Activated CD8-positive, alpha-beta T cell treated with anti-CD3 and anti-CD28 coated beads for 36 hours (primary cell): ENCODE results near the gene CEP350. TPM values are rescaled to one million over a fixed set of nuclear protein-coding genes. Genes with fewer than 3 reads are reported as not detected.
A peak's percentile ranks its signal among the peaks of the same experiment; 100 is the strongest.

ENCODE experiments used
- ATAC-seq: fragments of 200-7000 bp; cut with Tn5 transposase; one replicate; pipeline ENCODE4 v1.10.0; 2021; ENCODE audit warnings: mild to moderate bottlenecking, moderate library complexity
- CTCF ChIA-PET: fragments of 350-600 bp; sonication (Branson Sonifier 250); formaldehyde crosslinking; loops from one replicate; lab custom pipeline; 2021; ENCODE audit warnings: antibody characterized with exemption; lab: Charles Lee
- POLR2A ChIA-PET: fragments of 350-600 bp; sonication (Branson Sonifier 250); formaldehyde crosslinking; loops from one replicate; lab custom pipeline; 2021; ENCODE audit warnings: antibody characterized with exemption; lab: Charles Lee
- DNase-seq: peaks from one replicate; pipeline ENCODE4 v3.0.0-alpha.2; 2020
- H3K27ac Mint-ChIP-seq: one replicate; pipeline ENCODE4 v1.8.0; 2021; ENCODE audit warnings: mild to moderate bottlenecking, mixed read lengths
- H3K27me3 Mint-ChIP-seq: one replicate; pipeline ENCODE4 v1.8.0; 2021; ENCODE audit warnings: mixed read lengths
- H3K36me3 Mint-ChIP-seq: one replicate; pipeline ENCODE4 v1.8.0; 2021; ENCODE audit warnings: low read depth, mixed read lengths
- H3K4me1 Mint-ChIP-seq: one replicate; pipeline ENCODE4 v1.8.0; 2021; ENCODE audit warnings: low read depth, mixed read lengths
- H3K4me3 Mint-ChIP-seq: one replicate; pipeline ENCODE4 v1.8.0; 2021; ENCODE audit warnings: mild to moderate bottlenecking, moderate library complexity, mixed read lengths
- H3K9me3 Mint-ChIP-seq: one replicate; pipeline ENCODE4 v1.8.0; 2021; ENCODE audit warnings: mixed read lengths
- intact Hi-C: fragments of 100-400 bp; cut with micrococcal nuclease; formaldehyde crosslinking; loops from one replicate; pipeline ENCODE4 v1.10.0; 2022
- total RNA-seq, 2 experiments: library from RNA; stranded (reverse); gene quantifications; one replicate each; pipeline ENCODE4 v1.2.3, GENCODE V29; 2021
- TF ChIP-seq, protein P1 (sequence below): fragments of 200-600 bp; IDR thresholded peaks from one replicate; pipeline ENCODE4 v1.8.0; 2022; ENCODE audit warnings: antibody characterized with exemption, mild to moderate bottlenecking

Gene CEP350
- total RNA-seq, 2 experiments from 2014 or later = 38.9 to 42.3 TPM

DNA sequence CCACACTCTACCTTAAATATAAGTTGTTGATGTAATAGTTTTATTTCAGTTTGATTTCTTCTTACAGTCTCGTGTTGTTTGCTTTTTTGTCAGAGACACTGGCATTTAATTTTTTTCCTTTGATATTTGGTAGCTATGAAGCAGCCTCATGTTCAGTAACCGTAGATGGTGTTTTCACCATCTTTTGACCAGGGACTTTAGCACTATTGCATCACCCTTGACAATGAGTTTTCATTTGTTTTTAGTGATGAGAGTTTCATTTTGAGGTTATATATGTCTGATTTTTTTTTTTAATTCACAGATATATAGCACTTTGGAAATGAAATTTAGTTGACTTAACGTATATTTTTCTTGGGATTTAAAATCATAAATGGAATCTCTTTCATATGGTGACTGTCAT is 36.2 kb downstream of the CEP350 start:
- Mint-ChIP-seq H3K27me3 (no peaks in the 10 kb centered on the region), H3K27ac (peak overlapping the region; percentile 64), H3K4me3 (no peak overlapping the region), H3K4me1 (peaks cover 16% of the 10 kb centered on the region), H3K36me3 (peaks cover 19% of the 10 kb centered on the region), H3K9me3 (no peaks in the 10 kb centered on the region)
- intact Hi-C loops = no loop called here
- TF ChIP-seq, protein P1, sequence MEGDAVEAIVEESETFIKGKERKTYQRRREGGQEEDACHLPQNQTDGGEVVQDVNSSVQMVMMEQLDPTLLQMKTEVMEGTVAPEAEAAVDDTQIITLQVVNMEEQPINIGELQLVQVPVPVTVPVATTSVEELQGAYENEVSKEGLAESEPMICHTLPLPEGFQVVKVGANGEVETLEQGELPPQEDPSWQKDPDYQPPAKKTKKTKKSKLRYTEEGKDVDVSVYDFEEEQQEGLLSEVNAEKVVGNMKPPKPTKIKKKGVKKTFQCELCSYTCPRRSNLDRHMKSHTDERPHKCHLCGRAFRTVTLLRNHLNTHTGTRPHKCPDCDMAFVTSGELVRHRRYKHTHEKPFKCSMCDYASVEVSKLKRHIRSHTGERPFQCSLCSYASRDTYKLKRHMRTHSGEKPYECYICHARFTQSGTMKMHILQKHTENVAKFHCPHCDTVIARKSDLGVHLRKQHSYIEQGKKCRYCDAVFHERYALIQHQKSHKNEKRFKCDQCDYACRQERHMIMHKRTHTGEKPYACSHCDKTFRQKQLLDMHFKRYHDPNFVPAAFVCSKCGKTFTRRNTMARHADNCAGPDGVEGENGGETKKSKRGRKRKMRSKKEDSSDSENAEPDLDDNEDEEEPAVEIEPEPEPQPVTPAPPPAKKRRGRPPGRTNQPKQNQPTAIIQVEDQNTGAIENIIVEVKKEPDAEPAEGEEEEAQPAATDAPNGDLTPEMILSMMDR = no peak
- DNase-seq (no peak), ATAC-seq (no peak)
- ChIA-PET POLR2A (interaction anchor here (1.1 kb wide), 1 partner anchor 29 kb away, joined by 4 read pairs; no protein-coding TSS in a partner anchor), CTCF (interaction anchor here (0.6 to 1.1 kb wide), 3 partner anchors 11 to 158 kb away, joined by 3 to 4 read pairs (median 3); no protein-coding TSS in a partner anchor)

DNA sequence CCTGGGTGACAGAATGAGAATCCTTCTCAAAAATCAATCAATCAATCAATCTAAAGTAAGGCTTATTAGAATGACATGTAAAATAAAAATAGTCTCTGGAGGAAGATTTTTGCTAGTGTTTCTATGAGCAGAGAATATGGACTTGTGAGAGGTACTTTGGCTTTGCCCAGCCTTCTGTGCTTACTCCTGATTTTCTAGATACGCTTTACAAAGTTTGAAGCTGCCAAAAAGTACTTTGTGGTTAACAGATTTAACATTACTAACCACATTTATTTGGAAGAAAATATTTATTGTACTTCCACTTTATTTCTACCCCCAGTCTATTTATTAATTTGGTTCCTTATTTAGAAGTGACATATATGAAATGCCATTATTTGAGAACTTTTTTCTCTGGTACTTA is 41.0 kb downstream of the CEP350 start:
- intact Hi-C loops = no loop called here
- ATAC-seq = no peak
- no peak for DNase-seq
- Mint-ChIP-seq H3K36me3 (peaks cover 32% of the 10 kb centered on the region), H3K4me1 (peaks cover 19% of the 10 kb centered on the region), H3K9me3 (no peaks in the 10 kb centered on the region), H3K27ac (no peak overlapping the region), H3K4me3 (no peak overlapping the region), H3K27me3 (no peaks in the 10 kb centered on the region)
- TF ChIP-seq, protein P1 = no peak
- ChIA-PET POLR2A (interaction anchor here (1.4 kb wide), 1 partner anchor 11 kb away, joined by 3 read pairs; no protein-coding TSS in a partner anchor), CTCF (interaction anchor here (1.0 kb wide), 1 partner anchor 172 kb away, joined by 3 read pairs; no protein-coding TSS in a partner anchor)

DNA sequence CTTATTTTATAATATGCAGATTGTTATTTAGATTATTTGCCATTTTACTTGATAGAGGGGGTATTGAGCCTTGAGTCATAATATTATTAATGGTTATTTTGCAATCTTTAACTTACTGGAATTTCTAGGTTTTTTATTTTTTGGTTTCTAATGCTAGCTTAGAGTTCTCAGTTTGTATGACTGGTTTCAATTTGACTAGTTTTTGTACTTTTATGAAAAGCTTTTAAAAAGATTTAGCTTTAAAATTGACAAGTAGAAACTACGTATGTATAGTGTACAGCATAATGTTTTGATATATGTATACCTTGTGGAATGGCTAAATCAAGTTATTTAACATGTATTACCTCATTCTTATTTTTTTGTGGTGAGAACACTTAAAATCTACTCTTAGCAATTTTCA is 41.5 kb downstream of the CEP350 start:
- Mint-ChIP-seq H3K36me3 (peaks cover 29% of the 10 kb centered on the region), H3K27me3 (no peaks in the 10 kb centered on the region), H3K9me3 (no peaks in the 10 kb centered on the region), H3K27ac (no peak overlapping the region), H3K4me1 (peaks cover 17% of the 10 kb centered on the region), H3K4me3 (no peak overlapping the region)
- ChIA-PET CTCF (interaction anchor here (1.0 kb wide), 1 partner anchor 172 kb away, joined by 3 read pairs; no protein-coding TSS in a partner anchor), POLR2A (interaction anchor here (0.6 to 1.4 kb wide), 2 partner anchors 11 to 19 kb away, joined by 3 read pairs; no protein-coding TSS in a partner anchor)
- ATAC-seq (no peak), DNase-seq (no peak)
- TF ChIP-seq, protein P1 = no peak
- intact Hi-C loops = no loop called here

DNA sequence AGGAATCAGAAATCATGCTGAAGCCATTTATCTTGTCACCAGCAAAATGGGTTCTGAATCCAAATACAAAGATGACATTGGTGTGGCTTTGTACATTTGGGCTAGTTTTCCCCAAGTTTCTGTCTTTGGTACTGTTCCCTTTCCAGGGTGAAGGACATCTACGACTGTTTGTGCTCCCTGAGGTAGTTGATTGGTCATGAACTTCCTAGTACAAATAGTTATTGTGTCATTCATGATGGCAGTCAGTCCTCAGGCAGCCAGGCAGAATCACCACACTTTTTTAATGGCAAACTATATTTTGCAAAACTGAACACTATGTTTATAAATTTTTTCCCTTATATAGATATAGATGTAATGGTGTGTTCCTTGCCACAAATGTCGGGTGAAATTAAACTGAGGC is 46.0 kb downstream of the CEP350 start:
- peaks cover 16% of the 10 kb centered on the region for H3K4me1 Mint-ChIP-seq
- TF ChIP-seq, protein P1 = no peak
- intact Hi-C loops = no loop called here
- peaks cover 21% of the 10 kb centered on the region for H3K36me3 Mint-ChIP-seq
- H3K27me3 Mint-ChIP-seq = no peaks in the 10 kb centered on the region
- ChIA-PET CTCF (no interaction called here), POLR2A (no interaction called here)
- H3K4me3 Mint-ChIP-seq = no peak overlapping the region
- ATAC-seq (no peak), DNase-seq (no peak)
- no peak overlapping the region for H3K27ac Mint-ChIP-seq
- no peaks in the 10 kb centered on the region for H3K9me3 Mint-ChIP-seq

DNA sequence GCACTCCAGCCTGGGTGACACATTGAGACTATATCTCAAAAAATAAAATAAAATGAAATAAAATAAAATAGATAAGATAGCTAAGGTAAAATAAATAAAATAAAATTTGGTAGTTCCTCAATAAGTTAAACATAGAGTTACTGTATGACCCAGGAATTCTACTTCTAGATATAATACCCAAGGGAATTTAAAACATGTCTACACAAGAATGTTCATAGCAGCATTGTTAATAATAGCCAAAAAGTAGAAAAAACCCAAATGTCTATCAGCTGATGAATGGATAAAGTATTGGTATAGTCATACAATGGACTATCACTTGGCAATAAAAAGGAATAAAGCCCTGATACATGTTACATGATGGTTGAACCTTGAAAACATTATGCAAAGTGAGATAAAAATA is 47.8 kb downstream of the CEP350 start:
- Mint-ChIP-seq H3K36me3 (peaks cover 27% of the 10 kb centered on the region), H3K4me1 (peaks cover 11% of the 10 kb centered on the region), H3K27me3 (no peaks in the 10 kb centered on the region), H3K9me3 (peaks cover 11% of the 10 kb centered on the region), H3K4me3 (no peak overlapping the region), H3K27ac (no peak overlapping the region)
- no peak for DNase-seq
- ChIA-PET CTCF (interaction anchor here (1.2 kb wide), 1 partner anchor 12 kb away, joined by 3 read pairs; no protein-coding TSS in a partner anchor), POLR2A (interaction anchor here (1.0 kb wide), 1 partner anchor 74 kb away, joined by 3 read pairs; no protein-coding TSS in a partner anchor)
- intact Hi-C loops = no loop called here
- ATAC-seq = no peak
- TF ChIP-seq, protein P1 = no peak
